GM18508 (cell line): ENCODE measurements around the gene WBP2.

Experiments
- ATAC-seq: cut with Tn5 transposase; IDR thresholded peaks from one replicate; pipeline ENCODE4 v1.9.1; 2021; ENCODE audit warnings: moderate number of reproducible peaks; ENCODE audit not compliant: insufficient read depth, unreplicated experiment

The WBP2 gene

DNA sequence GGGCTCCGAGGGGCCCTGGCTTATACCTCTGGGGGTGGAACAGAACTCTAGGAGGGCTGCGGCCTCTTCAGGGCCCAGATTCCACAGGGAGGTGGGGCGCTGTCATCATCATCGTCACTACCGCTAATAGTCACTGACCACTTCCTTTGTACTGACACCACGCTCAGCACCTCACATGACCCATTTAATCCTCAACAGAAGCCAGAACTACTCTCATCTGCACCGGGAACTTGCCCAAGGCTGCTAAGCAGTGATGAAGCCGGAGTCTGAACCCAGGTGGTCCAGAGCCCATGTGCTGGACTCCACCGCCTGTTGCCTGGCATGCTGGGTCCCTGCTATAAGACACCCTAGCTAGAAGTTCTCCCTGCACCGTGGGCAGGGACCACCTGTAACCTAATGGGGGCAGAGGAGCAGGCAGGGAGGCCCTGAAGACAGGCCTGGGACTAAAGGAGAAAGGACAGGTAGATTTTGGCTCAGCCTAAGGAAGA, 22.9 kb downstream of the WBP2 start:
- ATAC-seq: no peak

DNA sequence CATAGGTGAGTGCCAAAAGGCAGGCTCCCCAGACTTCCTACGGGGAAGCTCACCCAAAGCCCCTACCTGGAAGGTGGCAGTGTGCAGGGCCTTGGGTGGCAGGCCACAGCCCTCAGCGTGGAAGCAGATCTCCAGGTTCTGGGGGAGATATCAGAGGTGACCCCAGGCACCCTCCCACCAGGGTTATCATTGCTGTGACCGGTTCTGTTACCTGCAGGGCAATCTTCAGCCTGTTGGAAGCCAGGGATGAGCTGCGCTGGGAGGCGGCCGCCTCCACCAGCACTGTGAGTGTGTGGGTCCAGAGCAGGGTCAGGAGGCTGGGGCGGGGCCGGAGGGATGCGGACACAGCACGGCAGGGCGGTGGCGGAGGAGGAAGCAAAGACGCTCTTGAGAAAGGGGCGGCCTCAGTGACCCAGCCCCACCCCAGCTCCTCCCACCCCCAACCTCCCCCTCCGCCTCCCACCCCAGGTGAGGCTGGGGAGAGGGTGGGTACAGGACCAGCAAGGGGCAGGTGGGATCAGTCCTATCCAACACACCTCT, 24.0 kb downstream of the WBP2 start:
- no peak for ATAC-seq

DNA sequence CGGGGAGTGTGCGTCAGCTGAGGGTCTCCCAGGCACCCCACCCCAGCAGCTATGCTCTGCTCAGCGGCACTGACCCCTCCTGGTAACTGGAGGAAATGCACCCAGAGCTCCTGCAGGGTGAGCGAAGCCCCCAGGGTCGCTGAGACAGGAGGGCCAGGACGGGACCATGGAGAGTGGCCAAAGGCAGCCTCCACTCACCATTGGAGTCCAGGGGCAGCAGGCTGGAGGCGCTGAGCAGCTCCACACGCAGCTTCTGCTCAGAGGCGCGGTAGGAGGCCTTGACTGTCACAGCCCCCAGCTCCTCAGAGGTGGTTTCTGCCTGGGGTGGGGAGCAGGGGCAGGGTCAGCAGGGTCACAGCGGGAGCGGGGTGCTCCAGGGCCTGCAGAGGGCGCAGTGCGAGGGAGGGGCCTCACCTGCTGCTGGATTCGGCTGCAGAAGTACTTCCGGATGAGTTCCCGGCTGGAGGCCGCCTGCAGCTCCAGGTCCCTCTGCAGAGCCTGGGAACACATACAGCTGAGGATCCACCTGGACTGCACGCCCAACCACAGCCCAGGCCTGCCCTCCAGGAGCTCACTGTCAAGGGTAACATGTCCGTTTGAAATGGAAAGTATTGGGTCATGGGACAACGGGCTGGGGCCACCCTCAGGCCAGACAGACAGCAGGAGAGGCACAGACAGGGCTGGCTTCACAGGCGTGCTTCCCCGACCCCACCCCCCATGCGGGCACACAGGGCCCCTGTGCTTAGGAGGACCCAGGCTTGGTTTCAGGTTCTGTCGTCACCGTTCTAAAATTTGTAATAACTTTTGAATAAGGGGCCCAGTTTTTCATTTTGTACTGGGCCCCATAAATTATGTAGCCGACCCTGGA, 24.7 kb downstream of the WBP2 start:
- ATAC-seq: no peak

DNA sequence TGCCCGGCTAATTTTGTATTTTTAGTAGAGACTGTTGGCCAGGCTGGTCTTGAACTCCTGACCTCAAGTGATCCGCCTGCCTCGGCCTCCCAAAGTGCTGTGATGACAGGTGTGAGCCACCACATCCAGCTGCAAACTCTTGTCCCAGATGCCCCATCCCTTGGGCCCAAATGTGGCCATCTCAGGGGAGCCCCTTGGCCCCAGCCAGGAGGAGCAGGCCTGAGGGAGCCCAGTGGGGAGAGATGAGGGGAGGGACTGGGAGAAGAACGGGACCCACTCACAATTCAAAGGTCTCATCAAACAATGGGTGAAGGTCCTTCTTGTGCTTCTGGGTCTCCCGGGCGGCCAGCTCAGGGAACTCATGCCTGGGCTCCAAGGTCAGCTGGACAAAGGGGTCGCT, 25.4 kb downstream of the WBP2 start:
- ATAC-seq: no peak

DNA sequence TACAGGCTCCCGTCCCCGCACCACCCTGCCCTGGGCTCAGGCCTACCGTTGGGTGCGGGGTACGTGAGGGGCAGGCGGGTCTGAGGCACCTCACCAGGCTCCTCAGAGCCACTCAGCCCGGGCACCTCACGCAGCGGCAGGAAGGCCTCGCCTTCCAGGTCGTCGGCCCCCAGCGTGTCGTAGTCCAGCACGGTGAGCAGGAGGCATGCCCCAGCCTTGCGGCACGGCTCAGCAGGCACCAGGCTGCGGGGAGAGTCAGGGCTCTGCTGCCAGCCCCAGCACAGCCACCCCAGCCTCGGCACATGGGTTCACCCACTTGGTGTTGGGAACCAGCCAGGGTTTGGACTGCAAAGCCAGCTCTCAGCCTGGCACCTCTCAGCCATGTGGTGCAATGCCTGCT, 26.4 kb downstream of the WBP2 start:
- ATAC-seq: no peak

DNA sequence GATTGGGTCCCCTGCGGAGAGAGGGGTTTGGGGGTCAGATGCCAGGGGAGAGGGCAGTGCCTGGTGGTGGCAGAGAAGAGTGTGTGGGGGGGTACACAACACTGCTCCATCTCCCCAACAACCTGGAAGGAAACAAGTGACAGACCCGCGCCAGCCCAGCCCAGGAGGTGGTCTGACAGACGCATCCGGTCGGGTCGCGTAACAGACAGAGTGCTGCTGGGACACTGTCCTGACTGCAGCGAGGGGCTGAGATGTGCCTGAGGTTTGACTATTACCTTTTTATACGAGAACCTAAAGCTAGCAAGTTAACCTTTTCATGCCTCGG, 27.1 kb downstream of the WBP2 start:
- no peak for ATAC-seq

DNA sequence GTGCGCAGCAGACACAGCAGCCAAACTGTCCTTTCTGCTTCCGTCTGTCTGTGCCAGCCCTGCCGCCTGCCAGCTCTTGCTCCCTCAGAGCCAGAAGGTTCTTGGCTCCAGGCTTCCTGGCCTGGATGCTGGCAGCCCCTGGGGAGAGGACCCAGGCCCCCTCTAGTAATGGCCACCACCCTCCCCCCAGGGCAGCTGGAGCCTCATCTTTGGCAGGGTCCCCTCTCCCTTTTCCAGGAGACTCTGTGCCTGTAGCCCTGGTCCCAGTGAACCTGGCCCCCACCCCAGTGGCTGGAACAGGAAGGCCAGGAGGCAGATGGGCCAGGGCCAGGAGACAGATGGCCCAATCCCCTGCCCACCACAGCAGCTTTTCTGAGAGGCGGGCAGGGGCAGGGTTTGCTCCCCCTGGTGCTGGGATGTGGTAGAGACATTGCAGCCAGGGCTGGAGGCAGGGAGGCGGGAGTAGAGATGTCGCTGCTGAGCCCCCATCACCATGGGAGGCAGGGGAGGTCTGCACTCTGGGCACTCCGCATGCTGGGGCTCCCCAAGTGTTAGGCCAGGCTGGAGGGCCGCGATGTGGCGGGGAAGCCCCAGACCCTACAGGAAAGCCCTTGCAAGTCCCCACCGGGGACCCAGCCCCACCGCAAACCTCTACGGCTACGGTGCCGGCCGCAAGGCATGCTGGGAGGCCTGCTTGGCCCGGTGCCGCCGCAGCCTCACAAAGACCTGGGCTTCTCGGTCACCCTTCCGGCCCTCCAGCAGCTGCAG, 27.6 kb downstream of the WBP2 start:
- no peak for ATAC-seq

DNA sequence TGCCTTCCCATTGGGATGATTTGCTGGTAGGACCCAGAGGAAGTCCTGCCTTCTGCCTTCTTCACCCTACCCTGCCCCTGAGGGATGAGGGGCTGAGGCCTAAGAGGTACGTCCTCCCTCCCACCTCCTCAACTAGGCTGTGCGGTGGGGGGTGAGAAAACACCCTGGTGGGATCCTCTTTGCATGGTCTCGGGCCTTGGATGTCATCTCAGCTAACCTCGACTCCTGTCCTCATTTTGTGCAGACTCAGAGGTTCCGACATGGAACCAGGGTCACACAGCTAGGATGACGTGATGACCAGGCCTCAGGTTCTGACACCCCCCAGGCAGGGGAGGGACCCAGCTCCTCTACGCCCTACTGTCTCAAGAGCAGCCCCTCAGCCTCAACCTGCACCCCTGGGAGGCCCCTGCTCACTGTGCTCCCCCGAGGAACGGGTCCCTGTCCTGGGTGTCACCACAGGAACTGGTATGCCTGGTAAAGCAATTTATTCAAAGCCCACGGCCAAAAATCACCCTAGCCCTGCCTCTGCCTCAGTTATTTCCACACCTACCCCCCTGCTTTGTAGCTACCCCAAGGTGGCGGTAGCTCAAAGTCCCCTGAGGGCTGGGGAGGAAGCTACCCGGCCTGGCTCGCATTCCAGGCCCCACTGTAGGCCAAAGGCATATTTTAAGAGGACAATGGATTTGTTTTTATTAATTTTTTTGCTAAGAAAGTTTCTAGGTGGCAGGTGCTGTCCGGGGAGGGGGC, 28.4 kb downstream of the WBP2 start:
- no peak for ATAC-seq

DNA sequence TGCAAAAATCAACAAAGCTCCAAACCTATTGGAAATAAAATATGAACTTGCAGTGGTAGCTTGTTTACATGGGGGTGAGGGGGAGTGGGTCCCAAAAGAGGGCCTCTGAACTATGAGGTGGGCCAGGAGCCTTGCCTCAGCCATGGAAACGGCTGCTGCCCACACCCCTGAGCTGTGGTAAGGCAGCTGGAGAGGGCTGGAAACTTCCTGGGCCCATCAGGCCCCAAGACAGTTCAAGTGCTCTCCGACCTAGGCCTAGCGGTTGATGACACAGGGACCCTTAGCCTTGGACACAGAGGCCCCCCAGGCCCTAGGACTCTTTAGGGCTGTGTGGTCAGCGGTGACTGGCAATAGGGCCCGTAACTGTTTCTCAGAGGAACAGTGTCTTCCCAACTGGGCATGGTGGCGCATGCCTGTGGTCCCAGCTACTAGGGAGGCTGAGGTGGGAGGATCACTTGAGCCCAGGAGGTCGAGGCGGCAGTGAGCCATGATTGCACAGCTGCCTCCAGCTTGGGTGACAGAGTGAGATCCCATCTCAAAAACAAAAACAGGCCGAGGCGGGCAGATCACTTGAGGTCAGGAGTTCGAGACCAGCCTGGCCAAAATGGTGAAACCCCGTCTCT, 29.3 kb downstream of the WBP2 start:
- ATAC-seq: no peak

DNA sequence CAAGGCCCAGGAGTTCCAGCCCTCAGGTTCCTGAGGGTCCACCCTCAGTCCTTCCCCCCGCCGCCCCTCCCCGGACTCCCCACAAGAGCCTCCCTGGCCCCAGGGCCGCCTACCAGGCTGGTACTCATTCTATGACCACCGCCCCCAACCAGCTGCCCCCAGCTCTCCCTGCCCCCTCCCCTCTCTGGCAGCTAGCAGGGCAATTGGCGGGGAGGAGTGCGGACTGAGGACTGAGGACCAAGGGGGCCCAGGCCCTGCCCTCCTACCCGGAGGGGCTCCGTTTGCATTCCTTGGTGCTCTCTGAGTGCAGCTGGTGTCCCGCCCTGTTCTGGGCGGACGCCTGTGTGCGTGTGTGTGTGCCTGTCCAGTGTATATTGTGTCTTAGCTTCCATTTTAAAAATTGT, 30.0 kb downstream of the WBP2 start:
- no peak for ATAC-seq

DNA sequence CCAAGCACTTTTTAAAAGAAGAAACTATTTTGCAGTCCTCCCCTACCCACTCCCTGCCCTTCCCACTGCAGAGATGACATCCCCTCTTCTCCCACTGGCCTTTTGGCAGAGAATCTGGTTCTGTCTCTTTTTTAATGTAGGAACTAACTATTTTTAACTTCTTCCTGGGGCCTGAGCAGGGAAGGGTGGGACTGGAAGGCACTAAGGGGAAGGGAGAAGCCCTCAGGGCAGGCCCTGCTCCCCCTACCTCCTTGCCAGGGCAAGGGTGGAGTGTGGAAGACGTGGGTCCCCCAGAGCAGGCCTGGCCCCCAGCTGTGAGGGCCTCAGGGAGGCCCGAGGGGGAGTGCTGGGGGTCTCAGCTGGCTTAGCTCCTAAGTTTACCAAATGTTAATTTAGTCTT, 30.5 kb downstream of the WBP2 start:
- no peak for ATAC-seq

DNA sequence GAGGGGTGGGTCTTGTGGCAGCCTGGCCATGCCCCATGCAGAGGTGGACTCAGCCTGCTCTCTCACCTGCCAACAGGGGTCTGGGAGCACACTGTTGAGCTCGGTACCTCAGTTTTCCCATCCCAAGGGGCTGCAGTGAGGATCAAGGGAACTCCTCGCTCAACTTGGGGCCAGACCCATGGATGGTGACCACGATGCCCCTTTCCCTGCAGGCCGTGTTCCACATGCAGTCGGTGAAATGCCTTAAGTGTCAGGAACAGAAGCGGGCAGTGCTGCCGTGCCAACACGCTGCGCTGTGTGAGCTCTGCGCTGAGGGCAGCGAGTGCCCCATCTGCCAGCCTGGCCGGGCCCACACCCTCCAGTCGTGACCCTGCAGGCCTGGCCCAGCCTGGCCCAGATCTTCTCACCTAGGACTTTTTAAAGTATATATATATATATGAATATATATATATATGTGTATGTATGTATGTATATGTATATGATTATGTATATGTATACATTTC, 31.0 kb downstream of the WBP2 start:
- ATAC-seq: no peak

DNA sequence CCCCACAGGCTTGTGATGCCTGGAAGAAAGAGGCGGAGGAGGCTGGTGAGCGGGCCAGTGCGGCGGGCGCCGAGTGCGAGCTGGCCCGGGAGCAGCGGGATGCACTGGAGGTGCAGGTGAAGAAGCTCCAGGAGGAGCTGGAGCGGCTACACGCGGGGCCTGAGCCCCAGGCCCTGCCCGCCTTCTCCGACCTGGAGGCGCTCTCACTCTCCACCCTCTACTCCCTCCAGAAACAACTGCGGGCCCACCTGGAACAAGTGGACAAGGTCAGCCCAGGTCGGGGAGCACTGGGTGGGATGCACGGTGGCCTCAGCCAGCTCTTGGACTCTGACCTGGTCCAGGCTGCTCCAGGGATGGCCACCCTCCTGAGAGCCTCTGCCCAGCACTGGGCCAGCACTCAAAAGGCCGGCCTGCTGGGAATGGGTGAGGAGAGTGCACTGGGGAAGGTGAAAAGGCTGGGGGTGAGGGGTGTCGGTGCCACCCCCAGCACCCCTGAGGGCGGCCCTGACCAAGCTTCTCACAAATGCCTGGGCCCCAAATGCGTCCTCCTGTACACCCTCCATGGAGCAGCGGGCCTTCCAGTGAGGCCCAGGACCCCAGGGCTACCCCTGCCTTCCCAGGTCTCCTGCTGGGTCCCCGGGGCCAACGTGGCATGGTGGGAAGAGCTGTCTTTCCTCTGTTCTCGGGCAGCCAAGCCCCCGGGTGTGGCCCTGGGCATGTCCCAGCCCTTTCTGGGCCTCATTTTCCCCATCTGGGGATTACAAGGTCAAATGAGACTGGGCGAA, 31.7 kb downstream of the WBP2 start:
- no peak for ATAC-seq

DNA sequence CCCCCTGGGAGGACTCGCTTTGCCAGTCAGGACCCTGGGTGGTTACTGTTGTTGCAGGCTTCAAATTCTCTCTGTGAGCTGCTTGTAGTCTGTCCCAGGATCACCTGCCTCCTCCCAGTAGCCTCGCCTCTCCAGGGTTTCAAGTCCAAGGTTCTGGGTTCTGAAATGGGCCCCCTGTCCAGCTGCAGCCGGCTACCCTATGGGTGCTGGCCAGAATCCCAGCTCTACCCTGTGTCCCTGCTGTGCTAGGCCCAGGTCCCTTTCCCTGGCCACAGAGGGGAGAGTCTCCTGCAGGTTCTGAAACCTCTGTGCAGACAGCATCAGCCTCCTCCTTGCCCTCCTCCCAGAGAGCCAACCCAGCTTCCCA, 32.4 kb downstream of the WBP2 start:
- no peak for ATAC-seq

DNA sequence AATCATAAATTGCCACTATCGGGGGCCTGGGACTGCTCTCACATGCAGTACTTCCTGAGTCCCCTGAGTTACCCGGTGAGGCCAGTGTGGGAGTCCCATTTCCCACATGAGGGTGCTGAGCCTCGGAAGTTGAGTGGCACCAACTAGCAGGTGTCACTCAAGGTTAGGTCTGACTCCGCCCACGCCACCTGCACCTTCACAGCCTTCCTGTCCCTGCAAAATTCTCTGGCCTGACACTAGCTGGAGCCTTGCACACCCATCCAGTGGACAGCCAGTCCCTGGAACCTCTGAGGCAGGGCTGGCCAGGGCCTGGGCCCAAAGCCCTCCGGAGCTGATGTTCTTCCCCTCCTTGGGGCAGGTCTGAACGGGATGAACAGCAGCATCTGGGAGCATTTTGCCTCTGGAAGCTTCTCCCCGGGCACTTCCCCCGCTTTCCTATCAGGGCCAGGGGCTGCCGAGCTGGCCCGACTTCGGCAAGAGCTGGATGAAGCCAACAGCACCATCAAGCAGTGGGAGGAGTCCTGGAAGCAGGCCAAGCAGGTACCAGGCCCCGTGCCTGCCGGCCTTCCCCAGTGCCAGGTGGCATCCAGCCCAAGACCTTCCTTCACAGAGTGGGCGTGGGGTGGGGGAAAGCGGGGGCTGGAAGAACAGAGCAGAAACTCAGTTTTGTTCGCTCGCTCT, 32.9 kb downstream of the WBP2 start:
- ATAC-seq: no peak

DNA sequence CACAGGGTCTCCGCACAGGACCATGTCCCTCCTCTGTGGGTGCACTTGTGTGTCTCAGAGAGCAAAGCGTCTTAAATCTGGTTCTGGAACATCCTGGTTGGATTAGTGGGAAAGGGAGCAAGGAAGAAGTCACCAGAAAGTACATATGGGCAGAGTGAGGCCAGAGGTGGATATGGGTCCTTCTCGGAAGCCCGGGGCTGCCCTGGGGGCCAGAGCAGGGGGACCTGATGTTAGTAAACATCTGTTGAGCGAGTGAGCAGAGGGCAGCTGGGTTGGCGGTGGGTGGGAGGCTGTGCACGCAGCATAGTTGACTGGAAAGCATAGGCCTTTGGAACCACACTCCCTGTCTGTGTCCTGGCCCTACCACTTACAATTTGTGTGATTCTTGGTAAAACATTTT, 33.6 kb downstream of the WBP2 start:
- no peak for ATAC-seq

DNA sequence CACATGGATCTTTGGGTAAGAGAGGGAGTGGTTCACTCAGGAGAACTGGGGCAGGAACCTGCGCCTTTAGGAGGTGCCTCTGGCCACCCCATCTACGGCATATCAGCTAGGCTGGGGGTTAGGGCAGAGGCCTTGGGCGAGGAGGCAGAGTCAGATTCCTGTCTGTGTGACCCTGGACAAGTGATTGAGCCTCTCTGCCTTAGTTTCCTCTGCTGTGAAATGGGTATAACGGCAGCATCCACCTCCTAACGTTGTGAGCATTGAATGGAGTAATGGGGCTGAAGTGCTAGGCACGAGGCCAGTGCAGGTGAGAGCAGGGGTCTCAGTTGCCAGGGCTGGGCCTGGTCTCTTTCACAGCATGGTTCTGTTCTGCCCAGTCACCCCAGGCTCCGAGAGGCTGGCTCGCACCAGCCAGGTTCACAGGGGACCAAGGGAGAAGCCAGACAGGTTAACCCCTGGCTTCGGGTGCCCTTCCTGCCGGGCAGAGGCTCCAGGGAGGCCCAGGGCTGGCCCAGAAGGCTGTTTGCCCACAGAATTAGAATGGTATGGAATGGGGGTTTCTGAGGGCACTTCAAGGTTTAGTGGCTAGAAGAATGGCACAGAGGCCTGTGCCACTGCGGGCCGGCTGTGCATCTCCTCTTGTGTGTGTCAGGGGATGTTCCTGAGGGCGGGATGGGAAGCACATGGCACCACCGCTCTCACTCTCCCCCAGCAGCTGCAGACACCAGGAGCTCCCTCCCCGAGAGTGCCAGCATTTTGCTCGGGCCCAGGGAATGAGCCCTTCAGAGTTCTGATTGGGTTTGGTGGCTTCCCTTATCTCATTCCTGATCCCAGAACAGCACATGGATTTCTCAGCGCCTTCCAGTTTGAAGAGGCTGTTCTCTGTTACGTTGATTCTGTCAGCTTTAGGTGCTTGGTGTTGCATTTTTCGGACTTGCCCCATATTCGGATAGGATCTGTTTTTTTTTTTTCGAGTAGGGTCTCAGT, 34.7 kb downstream of the WBP2 start:
- no peak for ATAC-seq

DNA sequence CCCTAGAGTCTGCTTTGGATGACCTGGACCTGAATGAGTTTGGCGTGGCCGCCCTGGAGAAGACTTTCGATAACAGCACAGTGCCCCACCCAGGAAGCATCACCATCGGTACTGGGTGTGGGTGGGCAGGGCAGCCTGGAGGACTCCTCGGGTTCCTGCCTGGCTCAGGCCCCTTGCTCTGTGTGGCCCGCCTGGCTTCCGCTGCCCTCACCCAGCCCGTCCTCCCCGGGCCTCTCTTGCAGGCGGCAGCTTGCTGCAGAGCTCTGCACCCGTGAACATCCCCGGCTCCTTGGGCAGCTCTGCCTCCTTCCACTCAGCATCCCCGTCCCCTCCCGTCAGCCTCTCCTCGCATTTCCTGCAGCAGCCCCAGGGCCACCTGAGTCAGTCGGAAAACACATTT, 35.5 kb downstream of the WBP2 start:
- no peak for ATAC-seq
